ENCODE results near the gene DTNB. TPM values are rescaled to one million over a fixed set of nuclear protein-coding genes. Genes with fewer than 3 reads are reported as not detected.

The DTNB gene
- total and polyA plus RNA-seq, 2 of the 4 experiments (the other 2 are of a cell fraction) = 3.8 to 5.3 TPM

DNA sequence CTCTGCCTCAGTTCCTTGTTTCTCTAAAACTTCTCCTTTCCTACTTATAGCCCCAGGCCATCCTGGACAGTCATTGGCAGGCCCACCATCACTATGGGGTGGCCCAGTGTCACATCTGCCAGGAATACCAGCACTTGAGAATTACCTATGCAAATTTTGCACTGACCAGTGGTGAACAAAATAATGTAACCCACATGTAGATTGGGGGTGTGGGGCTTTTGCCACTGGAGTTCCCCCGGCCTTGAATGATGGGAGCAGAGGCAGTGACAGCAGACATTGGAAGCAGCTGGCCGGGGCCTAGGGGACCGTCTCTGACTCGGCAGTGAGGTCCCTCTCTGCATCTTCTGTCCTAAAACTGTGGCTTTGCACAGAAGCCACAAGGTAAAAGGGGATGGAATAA, 306.7 kb downstream of the DTNB start:
- in situ Hi-C loops (cut with MboI; ENCODE audit: low sequenced_read_pairs) = no loop called here

More for the DNA sequence above, 306.7 kb downstream of the DTNB start:
- ChIA-PET POLR2A (ENCODE audit: unreplicated experiment) (no interaction called here), CTCF (no interaction called here)
- H2BK20ac ChIP-seq (ENCODE audit: low read depth, low read length) = no peak overlapping the region
- no peak overlapping the region for H4K8ac ChIP-seq (ENCODE audit: low read depth in 2 of 2, low read length in 2 of 2)
- TF ChIP-seq, protein P1, sequence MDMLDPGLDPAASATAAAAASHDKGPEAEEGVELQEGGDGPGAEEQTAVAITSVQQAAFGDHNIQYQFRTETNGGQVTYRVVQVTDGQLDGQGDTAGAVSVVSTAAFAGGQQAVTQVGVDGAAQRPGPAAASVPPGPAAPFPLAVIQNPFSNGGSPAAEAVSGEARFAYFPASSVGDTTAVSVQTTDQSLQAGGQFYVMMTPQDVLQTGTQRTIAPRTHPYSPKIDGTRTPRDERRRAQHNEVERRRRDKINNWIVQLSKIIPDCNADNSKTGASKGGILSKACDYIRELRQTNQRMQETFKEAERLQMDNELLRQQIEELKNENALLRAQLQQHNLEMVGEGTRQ (IDR thresholded peaks at IDR 0.05; ENCODE audit: low read depth, low read length) = no peak
- TF ChIP-seq RFX5 (IDR thresholded peaks at IDR 0.05; ENCODE audit: low read depth, low read length) (no peak), MXI1 (IDR thresholded peaks at IDR 0.05; ENCODE audit: borderline replicate concordance, low read depth, low read length) (no peak), NFE2L2 (IDR thresholded peaks at IDR 0.05; ENCODE audit: low read depth, low read length) (no peak), CEBPB (IDR thresholded peaks at IDR 0.05; ENCODE audit: low read depth, low read length) (no peak), MAFK (IDR thresholded peaks at IDR 0.05; ENCODE audit: low read depth, low read length) (no peak), MAZ (IDR thresholded peaks at IDR 0.05; ENCODE audit: borderline replicate concordance, low read depth, low read length) (no peak), POLR2A (IDR thresholded peaks at IDR 0.05; ENCODE audit: low read depth, low read length) (no peak), SMC3 (IDR thresholded peaks at IDR 0.05; ENCODE audit: low read depth, low read length) (no peak), CHD1 (IDR thresholded peaks at IDR 0.05; ENCODE audit: low read depth, low read length) (no peak), RAD21 (IDR thresholded peaks at IDR 0.05; ENCODE audit: low read length) (no peak)
- TF ChIP-seq, protein P2, sequence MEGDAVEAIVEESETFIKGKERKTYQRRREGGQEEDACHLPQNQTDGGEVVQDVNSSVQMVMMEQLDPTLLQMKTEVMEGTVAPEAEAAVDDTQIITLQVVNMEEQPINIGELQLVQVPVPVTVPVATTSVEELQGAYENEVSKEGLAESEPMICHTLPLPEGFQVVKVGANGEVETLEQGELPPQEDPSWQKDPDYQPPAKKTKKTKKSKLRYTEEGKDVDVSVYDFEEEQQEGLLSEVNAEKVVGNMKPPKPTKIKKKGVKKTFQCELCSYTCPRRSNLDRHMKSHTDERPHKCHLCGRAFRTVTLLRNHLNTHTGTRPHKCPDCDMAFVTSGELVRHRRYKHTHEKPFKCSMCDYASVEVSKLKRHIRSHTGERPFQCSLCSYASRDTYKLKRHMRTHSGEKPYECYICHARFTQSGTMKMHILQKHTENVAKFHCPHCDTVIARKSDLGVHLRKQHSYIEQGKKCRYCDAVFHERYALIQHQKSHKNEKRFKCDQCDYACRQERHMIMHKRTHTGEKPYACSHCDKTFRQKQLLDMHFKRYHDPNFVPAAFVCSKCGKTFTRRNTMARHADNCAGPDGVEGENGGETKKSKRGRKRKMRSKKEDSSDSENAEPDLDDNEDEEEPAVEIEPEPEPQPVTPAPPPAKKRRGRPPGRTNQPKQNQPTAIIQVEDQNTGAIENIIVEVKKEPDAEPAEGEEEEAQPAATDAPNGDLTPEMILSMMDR (conservative IDR thresholded peaks at IDR 0.05; ENCODE audit: low read depth, low read length) = no peak
- TF ChIP-seq, protein P3, sequence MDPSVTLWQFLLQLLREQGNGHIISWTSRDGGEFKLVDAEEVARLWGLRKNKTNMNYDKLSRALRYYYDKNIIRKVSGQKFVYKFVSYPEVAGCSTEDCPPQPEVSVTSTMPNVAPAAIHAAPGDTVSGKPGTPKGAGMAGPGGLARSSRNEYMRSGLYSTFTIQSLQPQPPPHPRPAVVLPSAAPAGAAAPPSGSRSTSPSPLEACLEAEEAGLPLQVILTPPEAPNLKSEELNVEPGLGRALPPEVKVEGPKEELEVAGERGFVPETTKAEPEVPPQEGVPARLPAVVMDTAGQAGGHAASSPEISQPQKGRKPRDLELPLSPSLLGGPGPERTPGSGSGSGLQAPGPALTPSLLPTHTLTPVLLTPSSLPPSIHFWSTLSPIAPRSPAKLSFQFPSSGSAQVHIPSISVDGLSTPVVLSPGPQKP (IDR thresholded peaks at IDR 0.05; ENCODE audit: borderline replicate concordance, low read depth, low read length) = no peak
- no peak overlapping the region for H2BK5ac ChIP-seq (ENCODE audit: low read depth, low read length, poor library complexity, severe bottlenecking)
- H2AFZ ChIP-seq (replicated peaks; ENCODE audit: low read length, poor library complexity) = no peak overlapping the region
- intact Hi-C loops (cut with micrococcal nuclease) (no loop called here), dilution Hi-C loops (cut with HindIII; ENCODE audit: low sequenced_read_pairs, unreplicated experiment) (no loop called here)
- no peak overlapping the region for H2BK15ac ChIP-seq (ENCODE audit: low read depth, low read length)
- no peaks in the 10 kb centered on the region for H3K4me1 ChIP-seq (ENCODE audit: control insufficient read depth, insufficient read depth, low read length)
- no peak overlapping the region for H3K56ac ChIP-seq (ENCODE audit: extremely low read depth, insufficient read depth, low read length)
- no peaks in the 10 kb centered on the region for H3K36me3 ChIP-seq (ENCODE audit: control insufficient read depth, insufficient read depth, low read length)
- no peak overlapping the region for H3K4me2 ChIP-seq (ENCODE audit: low read depth, low read length)
- H3K9me1 ChIP-seq (ENCODE audit: insufficient read depth, low read length) = no peaks in the 10 kb centered on the region
- no peaks in the 10 kb centered on the region for H3K9me3 ChIP-seq (ENCODE audit: control insufficient read depth, insufficient read depth, low read length)
- H3K14ac ChIP-seq (replicated peaks; ENCODE audit: low read depth, low read length) = no peak overlapping the region
- no peak overlapping the region for H4K5ac ChIP-seq (ENCODE audit: low read depth, low read length)
- no peak overlapping the region for H2AK5ac ChIP-seq (ENCODE audit: low read depth, low read length)
- no peak overlapping the region for H4K91ac ChIP-seq (ENCODE audit: insufficient read depth, low read depth, low read length)
- H3K79me1 ChIP-seq (ENCODE audit: low read depth in 1 of 2, low read length in 2 of 2) = no peaks in the 10 kb centered on the region
- H2AK9ac ChIP-seq (replicated peaks; ENCODE audit: low read depth, low read length, poor library complexity) = no peak overlapping the region
- ATAC-seq (ENCODE audit: low read depth) (no peak), DNase-seq (no peak)
- H3K27ac ChIP-seq (ENCODE audit: insufficient read depth, low read length) = no peak overlapping the region
- no peak overlapping the region for H2BK120ac ChIP-seq (ENCODE audit: low read depth, low read length)
- H3K4me3 ChIP-seq (ENCODE audit: insufficient read depth, low read depth, low read length) = no peak overlapping the region
- H3K23ac ChIP-seq (ENCODE audit: low read depth, low read length) = no peak overlapping the region
- H4K20me1 ChIP-seq (ENCODE audit: insufficient read depth, low read length) = no peaks in the 10 kb centered on the region
- no peak overlapping the region for H3K4ac ChIP-seq (ENCODE audit: low read depth, low read length)
- no TSS peak for BruUV-seq (replicated peaks)
- no peak overlapping the region for H3K9ac ChIP-seq (ENCODE audit: low read depth, low read length)
- H3K18ac ChIP-seq (ENCODE audit: low read depth, low read length) = no peak overlapping the region
- WGBS, 2 experiments (ENCODE audit: extremely low coverage in 2 of 2, insufficient read length in 1 of 2) = 60% methylated on average over 1 of the region's 4 CpGs; no CpG with 5 or more reads in 1 of the 2 experiments
- H3K27me3 ChIP-seq (ENCODE audit: control insufficient read depth, insufficient read depth, low read length) = peaks cover 4% of the 10 kb centered on the region
